ENCODE measurements around the gene TNS1. TPM values are rescaled to one million over a fixed set of nuclear protein-coding genes. Genes with fewer than 3 reads are reported as not detected.

The TNS1 gene
- total RNA-seq, 4 donors from 2014 or later: 23.1 to 156 (median 81.1) TPM

DNA sequence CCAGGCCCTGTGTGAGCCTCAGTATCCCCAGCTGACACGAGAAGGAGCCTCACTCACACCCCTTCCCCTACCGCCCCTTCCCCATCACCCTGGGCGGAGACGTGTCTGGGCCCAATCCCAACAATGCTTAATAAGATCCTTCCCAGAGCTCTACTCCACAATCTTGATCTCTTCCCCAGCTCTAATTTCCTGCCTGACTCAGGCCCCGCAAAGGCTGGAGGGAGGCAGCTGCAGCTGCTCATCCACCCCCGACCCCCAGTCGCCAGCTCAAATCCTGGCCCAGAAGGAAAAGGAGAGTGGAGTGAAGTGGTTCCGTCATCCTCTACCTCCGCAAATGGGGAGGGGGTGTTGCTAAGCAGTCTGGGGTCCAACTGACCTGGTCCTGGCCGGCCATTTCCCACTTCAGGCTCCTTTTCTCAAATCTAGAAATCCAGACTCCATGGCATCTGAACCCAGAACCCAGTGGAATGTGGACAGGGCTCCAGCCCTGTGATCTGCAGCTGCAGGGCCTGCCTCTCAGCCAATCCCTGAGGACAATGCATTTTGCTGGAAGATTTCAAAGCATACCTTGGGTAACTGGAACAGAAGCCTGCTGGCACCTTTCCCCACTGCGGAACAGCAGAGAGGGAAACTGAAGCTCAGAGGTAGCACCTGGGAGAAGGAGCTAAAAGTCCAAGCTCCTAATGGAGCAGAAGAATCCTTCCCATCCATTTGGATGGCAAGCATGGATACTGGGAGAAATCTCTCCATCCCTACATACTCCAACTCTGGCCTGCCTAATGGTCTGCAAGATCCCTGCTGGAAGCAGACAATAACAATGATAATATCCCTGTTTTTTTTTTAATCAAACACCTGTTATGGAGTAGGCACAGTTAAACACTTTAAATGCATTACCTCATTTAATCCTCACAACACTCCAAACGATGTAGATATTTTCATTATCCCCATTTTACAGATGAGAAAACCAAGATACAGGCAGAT, 5.6 kb upstream of the TNS1 start:
- TF ChIP-seq, protein P1, sequence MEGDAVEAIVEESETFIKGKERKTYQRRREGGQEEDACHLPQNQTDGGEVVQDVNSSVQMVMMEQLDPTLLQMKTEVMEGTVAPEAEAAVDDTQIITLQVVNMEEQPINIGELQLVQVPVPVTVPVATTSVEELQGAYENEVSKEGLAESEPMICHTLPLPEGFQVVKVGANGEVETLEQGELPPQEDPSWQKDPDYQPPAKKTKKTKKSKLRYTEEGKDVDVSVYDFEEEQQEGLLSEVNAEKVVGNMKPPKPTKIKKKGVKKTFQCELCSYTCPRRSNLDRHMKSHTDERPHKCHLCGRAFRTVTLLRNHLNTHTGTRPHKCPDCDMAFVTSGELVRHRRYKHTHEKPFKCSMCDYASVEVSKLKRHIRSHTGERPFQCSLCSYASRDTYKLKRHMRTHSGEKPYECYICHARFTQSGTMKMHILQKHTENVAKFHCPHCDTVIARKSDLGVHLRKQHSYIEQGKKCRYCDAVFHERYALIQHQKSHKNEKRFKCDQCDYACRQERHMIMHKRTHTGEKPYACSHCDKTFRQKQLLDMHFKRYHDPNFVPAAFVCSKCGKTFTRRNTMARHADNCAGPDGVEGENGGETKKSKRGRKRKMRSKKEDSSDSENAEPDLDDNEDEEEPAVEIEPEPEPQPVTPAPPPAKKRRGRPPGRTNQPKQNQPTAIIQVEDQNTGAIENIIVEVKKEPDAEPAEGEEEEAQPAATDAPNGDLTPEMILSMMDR (IDR thresholded peaks at IDR 0.05): no peak
- no peak for TF ChIP-seq POLR2A (IDR thresholded peaks at IDR 0.05)
- Histone ChIP-seq H3K4me1 (peaks cover 0 to 20% (median 6%) of the 10 kb centered on the region in 4 donors), H3K36me3 (no peaks in the 10 kb centered on the region), H3K27ac (no peak overlapping the region), H3K27me3 (peaks cover 0 to 12% of the 10 kb centered on the region in 2 donors), H3K4me3 (no peak overlapping the region), H3K9me3 (no peaks in the 10 kb centered on the region)
- no peak for DNase-seq

DNA sequence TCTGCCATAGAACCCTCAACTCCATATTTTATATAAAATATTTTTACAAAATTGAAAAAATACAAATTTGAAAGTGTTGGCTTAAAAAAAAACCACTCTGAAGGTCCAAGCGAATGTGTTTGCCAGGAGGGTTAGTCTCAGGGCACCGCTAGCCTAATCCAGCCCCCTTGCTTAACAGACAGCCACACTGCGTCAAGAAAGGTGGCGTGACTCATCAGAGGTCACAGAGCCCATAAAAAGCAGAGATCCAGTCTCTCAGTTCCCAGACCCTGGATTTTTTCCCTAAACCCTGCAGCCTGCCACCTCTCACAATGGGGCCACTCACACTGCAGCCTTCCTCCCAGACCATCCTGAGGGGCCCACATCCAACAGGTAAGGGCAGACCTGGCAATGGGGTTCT, 3.9 kb upstream of the TNS1 start:
- Histone ChIP-seq H3K27ac (no peak overlapping the region), H3K27me3 (peaks cover 0 to 12% of the 10 kb centered on the region in 2 donors)
- TF ChIP-seq POLR2A (IDR thresholded peaks at IDR 0.05): no peak
- TF ChIP-seq, protein P1 (IDR thresholded peaks at IDR 0.05): no peak

DNA sequence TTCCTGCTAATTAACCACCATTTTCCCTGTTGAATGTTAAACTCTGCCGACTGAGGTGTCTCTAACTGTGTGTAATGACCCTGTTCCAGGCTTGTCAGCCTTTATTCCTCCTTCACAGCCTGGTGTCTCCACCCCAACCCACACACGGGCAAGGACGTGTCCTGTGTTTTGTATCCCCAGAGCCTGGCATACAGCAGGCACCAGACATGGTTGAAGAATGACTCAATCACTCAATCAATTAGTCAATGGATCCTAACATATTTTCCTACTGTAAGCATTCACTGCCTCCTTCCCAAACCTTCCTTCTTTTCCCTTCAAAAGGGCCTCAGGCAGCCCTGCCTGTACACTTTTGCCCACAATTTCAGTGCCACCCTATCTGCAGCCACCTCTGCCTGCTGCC, 2.7 kb upstream of the TNS1 start:
- Histone ChIP-seq H3K9me3 (no peaks in the 10 kb centered on the region), H3K27me3 (peaks cover 0 to 12% of the 10 kb centered on the region in 2 donors), H3K36me3 (no peaks in the 10 kb centered on the region), H3K4me1 (peaks cover 0 to 16% (median 5%) of the 10 kb centered on the region in 4 donors), H3K27ac (no peak overlapping the region), H3K4me3 (no peak overlapping the region)
- TF ChIP-seq, protein P1 (IDR thresholded peaks at IDR 0.05): no peak
- TF ChIP-seq POLR2A (IDR thresholded peaks at IDR 0.05): no peak
- no peak for DNase-seq

More for the DNA sequence above, 3.9 kb upstream of the TNS1 start:
- Histone ChIP-seq H3K36me3 (no peaks in the 10 kb centered on the region), H3K9me3 (no peaks in the 10 kb centered on the region), H3K4me1 (peaks cover 0 to 20% (median 6%) of the 10 kb centered on the region in 4 donors), H3K4me3 (no peak overlapping the region)
- no peak for DNase-seq

DNA sequence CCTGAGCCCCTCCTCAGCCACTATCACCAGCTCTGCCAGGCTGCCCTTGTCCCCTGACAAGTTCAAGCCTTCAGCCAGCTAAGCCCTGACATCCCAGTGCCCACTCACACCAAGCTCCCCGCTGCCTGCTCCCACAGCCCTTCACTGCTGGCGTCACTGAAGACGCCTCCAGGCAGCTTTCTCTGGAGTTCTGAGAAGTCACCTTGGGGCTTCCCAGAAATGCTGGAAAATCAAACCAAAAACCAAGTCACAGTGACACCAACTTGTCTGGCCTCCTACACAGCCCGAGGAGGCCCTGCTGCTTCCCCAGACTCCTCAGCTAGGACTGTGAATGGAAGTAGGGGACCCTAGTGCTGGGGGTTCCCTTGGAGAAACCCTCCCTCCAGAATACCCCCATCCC, 2.2 kb upstream of the TNS1 start:
- no peak for TF ChIP-seq POLR2A (IDR thresholded peaks at IDR 0.05)
- TF ChIP-seq, protein P1 (IDR thresholded peaks at IDR 0.05): no peak
- H3K4me3 ChIP-seq: no peak overlapping the region
- H3K4me1 ChIP-seq: peaks cover 0 to 11% (median 3%) of the 10 kb centered on the region in 4 donors
- H3K36me3 ChIP-seq: no peaks in the 10 kb centered on the region
- H3K27ac ChIP-seq: peak overlapping the region in 1 of 4 donors; percentile 13
- H3K9me3 ChIP-seq: no peaks in the 10 kb centered on the region
- no peak for DNase-seq
- peaks cover 0 to 10% of the 10 kb centered on the region in 2 donors for H3K27me3 ChIP-seq

DNA sequence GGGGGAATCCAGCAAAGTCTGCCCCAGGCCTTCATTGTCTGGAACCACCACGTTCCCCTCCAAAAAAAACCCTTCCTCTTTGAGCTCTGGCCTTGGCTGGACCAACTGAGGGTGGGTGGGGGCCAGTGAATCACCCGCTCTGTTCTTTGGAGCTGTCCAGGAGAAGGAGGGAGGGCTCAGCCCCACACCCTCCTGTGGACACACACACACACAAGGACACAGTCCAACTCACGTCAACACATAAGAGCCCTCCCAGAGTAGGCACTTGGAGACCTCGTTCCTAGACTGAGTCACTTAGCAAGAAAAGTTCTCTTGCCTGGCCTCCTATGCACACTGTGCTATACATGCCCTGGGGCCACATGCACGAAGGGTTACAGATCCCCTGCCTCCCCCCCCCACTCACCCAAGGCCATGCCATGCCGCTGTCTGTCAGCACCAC, 1.2 kb upstream of the TNS1 start:
- Histone ChIP-seq H3K4me1 (peaks cover 0 to under 1% (median 0%) of the 10 kb centered on the region in 4 donors), H3K9me3 (no peaks in the 10 kb centered on the region), H3K4me3 (no peak overlapping the region), H3K27me3 (peaks cover 0 to under 1% of the 10 kb centered on the region in 2 donors), H3K27ac (peak overlapping the region; percentile 36 to 75 (median 65)), H3K36me3 (no peaks in the 10 kb centered on the region)
- peak in 2 of 3 donors; percentile 28 to 70 for DNase-seq
- TF ChIP-seq, protein P1 (IDR thresholded peaks at IDR 0.05): no peak
- TF ChIP-seq POLR2A (IDR thresholded peaks at IDR 0.05): no peak

Data from Peyer's patch (tissue), 4 donors.